Stimulated activated naive CD8-positive, alpha-beta T cell treated with anti-CD3 and anti-CD28 coated beads, Interleukin-15, Interleukin-2, amounts not matched to agents 100 ng/mL and 50 ng/mL, for 24 hours (primary cell): ENCODE measurements around the gene ANO6.
"Not testable (repeated sequence)": the region's sequence is repeated elsewhere in the genome, so short reads cannot be mapped to it uniquely, and the experiment has no call there.

Experiments used
- H3K27ac Mint-ChIP-seq: one replicate; pipeline ENCODE4 v1.8.0; 2021; ENCODE audit warnings: mild to moderate bottlenecking, mixed read lengths
- H3K27me3 Mint-ChIP-seq: one replicate; pipeline ENCODE4 v1.8.0; 2021; ENCODE audit warnings: mixed read lengths
- H3K36me3 Mint-ChIP-seq: one replicate; pipeline ENCODE4 v1.8.0; 2021; ENCODE audit warnings: low read depth, mixed read lengths
- H3K4me1 Mint-ChIP-seq: one replicate; pipeline ENCODE4 v1.8.0; 2021; ENCODE audit warnings: low read depth, mixed read lengths
- H3K4me3 Mint-ChIP-seq: one replicate; pipeline ENCODE4 v1.8.0; 2021; ENCODE audit warnings: mild to moderate bottlenecking, mixed read lengths
- H3K9me3 Mint-ChIP-seq: one replicate; pipeline ENCODE4 v1.8.0; 2021; ENCODE audit warnings: mixed read lengths

The ANO6 gene

GRCh38 chr12:45244561-45245343, 28.9 kb downstream of the ANO6 start:
- Mint-ChIP-seq H3K36me3 (peaks cover 27% of the 10 kb centered on the region), H3K4me1 (peaks cover 29% of the 10 kb centered on the region), H3K4me3 (no peak overlapping the region), H3K27me3 (no peaks in the 10 kb centered on the region), H3K9me3 (no peaks in the 10 kb centered on the region), H3K27ac (no peak overlapping the region)

DNA sequence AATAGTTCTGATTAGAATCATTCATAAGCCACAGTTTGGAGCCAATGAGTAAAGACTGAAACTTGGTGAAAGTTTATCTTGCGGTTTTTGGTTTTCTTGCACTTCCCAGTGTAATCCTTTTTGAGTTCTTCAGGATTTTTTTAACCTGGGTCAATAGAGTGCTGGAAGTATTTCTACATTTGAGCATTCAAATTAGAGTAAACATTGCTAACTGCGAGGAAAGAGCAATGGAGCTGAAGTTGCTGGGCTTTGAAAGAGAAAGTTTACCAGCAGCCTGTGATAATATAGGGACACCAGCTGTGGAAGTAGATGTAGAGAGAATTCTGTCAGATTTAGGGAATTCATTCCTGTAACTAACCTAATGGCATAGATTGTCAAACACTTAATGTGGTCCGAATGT, 30.3 kb downstream of the ANO6 start:
- H3K27me3 Mint-ChIP-seq, result no peaks in the 10 kb centered on the region
- peaks cover 18% of the 10 kb centered on the region for H3K4me1 Mint-ChIP-seq
- no peaks in the 10 kb centered on the region for H3K9me3 Mint-ChIP-seq
- peaks cover 23% of the 10 kb centered on the region for H3K36me3 Mint-ChIP-seq
- H3K4me3 Mint-ChIP-seq, result no peak overlapping the region
- H3K27ac Mint-ChIP-seq, result no peak overlapping the region

DNA sequence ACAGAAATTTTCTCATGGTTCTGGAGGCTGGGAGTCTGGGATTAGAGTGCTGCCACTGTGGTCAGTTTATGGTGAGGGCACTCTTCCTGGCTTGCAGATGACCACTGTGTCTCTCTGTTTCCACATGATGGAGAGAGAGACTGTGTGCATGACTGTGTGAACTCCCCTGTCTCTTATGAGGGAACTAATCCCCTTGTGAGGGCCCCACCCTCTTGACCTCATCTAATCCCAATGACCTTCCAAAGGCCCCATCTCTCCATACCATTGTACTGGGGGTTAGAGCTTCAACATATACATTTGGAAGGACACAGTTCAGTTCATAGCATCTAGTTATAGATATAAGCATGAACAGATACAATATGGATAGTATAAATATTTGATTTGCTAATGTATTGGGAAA, 31.7 kb downstream of the ANO6 start:
- no peaks in the 10 kb centered on the region for H3K9me3 Mint-ChIP-seq
- peaks cover 16% of the 10 kb centered on the region for H3K36me3 Mint-ChIP-seq
- H3K4me3 Mint-ChIP-seq, result no peak overlapping the region
- H3K4me1 Mint-ChIP-seq, result peaks cover 17% of the 10 kb centered on the region
- no peak overlapping the region for H3K27ac Mint-ChIP-seq
- H3K27me3 Mint-ChIP-seq, result no peaks in the 10 kb centered on the region

DNA sequence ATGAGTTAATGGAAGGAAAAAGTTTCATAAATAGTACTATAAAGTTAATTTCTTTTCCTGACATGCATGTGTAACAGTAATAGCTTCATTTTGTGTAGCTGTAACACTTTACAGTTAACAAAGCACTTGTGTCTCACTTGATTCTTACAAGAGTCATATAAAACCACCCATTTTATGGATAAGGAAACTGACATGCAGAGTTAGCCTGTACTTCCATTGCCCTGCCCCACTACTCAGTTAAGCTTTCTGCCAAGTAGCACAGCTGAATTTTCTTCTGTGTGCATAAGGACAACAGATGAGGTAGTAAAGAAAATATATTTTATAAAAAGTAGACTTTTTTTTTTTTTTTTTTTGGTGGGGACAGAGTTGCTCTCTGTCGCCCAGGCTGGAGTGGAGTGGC, 32.2 kb downstream of the ANO6 start:
- no peak overlapping the region for H3K4me3 Mint-ChIP-seq
- no peak overlapping the region for H3K27ac Mint-ChIP-seq
- H3K4me1 Mint-ChIP-seq, result peaks cover 17% of the 10 kb centered on the region
- peaks cover 16% of the 10 kb centered on the region for H3K36me3 Mint-ChIP-seq
- no peaks in the 10 kb centered on the region for H3K27me3 Mint-ChIP-seq
- H3K9me3 Mint-ChIP-seq, result no peaks in the 10 kb centered on the region

DNA sequence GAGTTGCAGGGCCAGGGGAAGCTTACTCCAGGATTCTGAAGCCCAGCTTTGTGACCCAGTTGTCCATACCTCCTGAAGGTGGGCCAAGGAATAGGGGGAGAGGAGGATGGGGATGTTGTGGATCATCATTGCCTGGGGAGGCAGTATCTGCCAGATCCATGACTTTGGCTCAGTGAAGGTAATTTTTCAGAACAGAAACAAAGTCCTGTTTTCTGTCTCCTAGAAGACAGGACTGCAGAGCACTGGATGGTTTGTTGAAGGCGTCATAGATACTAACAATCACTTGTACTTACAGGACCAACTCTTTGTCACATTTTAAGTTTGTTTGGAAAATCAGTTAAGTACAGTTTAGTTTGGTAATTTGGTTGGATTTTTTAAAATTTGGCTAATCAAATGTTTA, 38.4 kb downstream of the ANO6 start:
- peaks cover 8% of the 10 kb centered on the region for H3K36me3 Mint-ChIP-seq
- H3K9me3 Mint-ChIP-seq, result no peaks in the 10 kb centered on the region
- no peak overlapping the region for H3K27ac Mint-ChIP-seq

GRCh38 chr12:45256721-45257120, 40.8 kb downstream of the ANO6 start:
- Mint-ChIP-seq H3K4me3 (no peak overlapping the region), H3K4me1 (peaks cover 21% of the 10 kb centered on the region), H3K27ac (no peak overlapping the region), H3K9me3 (no peaks in the 10 kb centered on the region), H3K27me3 (no peaks in the 10 kb centered on the region), H3K36me3 (peaks cover 4% of the 10 kb centered on the region)

More for the DNA sequence above, 38.4 kb downstream of the ANO6 start:
- Mint-ChIP-seq H3K4me3 (no peak overlapping the region), H3K27me3 (no peaks in the 10 kb centered on the region), H3K4me1 (peaks cover 21% of the 10 kb centered on the region)

DNA sequence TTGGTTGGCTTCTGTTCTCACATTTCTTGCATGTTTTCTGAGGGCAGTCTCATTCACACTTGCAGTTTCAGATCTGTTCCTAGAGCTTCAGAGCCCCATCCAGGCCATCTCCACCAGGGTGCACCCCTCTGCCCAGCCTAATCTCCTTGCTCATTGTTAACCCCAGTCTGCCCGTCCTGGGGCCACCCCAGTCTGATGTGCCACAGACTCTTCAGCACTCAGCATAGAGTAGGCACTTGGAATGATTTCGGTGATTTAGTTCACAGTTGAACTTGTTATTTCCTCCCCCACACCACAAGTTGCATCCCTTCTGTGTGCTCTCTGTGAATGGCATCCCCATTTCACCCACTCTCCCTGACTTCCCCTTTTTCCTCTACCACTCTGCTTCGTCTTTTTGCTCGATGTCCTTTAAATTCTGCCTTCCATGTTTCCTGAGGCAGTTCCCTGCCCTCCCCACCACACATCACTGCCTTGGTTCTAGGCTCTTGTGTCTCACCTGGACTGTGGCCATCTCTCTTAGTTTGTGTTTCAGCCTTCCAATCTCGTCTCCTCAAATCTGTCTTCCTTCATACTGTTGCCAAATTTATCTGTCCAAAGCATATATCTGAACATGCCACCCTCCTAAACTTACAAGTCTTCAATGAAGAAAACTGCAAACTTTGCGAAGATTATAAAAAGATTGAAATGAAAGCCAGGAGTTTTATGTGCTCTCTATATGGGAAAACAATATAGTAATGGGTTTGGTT, 41.5 kb downstream of the ANO6 start:
- no peak overlapping the region for H3K27ac Mint-ChIP-seq

GRCh38 chr12:45259675-45260074, 43.8 kb downstream of the ANO6 start:
- Mint-ChIP-seq H3K4me1 (peaks cover 18% of the 10 kb centered on the region), H3K36me3 (peaks cover 7% of the 10 kb centered on the region), H3K27ac (no peak overlapping the region), H3K27me3 (no peaks in the 10 kb centered on the region), H3K9me3 (no peaks in the 10 kb centered on the region), H3K4me3 (no peak overlapping the region)

More for the DNA sequence above, 41.5 kb downstream of the ANO6 start:
- H3K4me3 Mint-ChIP-seq, result no peak overlapping the region
- H3K36me3 Mint-ChIP-seq, result peaks cover 4% of the 10 kb centered on the region
- no peaks in the 10 kb centered on the region for H3K9me3 Mint-ChIP-seq
- no peaks in the 10 kb centered on the region for H3K27me3 Mint-ChIP-seq
- peaks cover 21% of the 10 kb centered on the region for H3K4me1 Mint-ChIP-seq

- H3K9me3 Mint-ChIP-seq, result no peaks in the 10 kb centered on the region
- no peak overlapping the region for H3K27ac Mint-ChIP-seq
- peaks cover 18% of the 10 kb centered on the region for H3K4me1 Mint-ChIP-seq
- peaks cover 7% of the 10 kb centered on the region for H3K36me3 Mint-ChIP-seq
- H3K27me3 Mint-ChIP-seq, result no peaks in the 10 kb centered on the region
- no peak overlapping the region for H3K4me3 Mint-ChIP-seq
Measured at GRCh38 chr12:45260104-45260815, 44.4 kb downstream of the ANO6 start.

- H3K36me3 Mint-ChIP-seq, result peaks cover 7% of the 10 kb centered on the region
- peaks cover 17% of the 10 kb centered on the region for H3K4me1 Mint-ChIP-seq
- no peaks in the 10 kb centered on the region for H3K27me3 Mint-ChIP-seq
- no peak overlapping the region for H3K27ac Mint-ChIP-seq
- no peaks in the 10 kb centered on the region for H3K9me3 Mint-ChIP-seq
- no peak overlapping the region for H3K4me3 Mint-ChIP-seq
Measured at GRCh38 chr12:45260854-45261253, 45.0 kb downstream of the ANO6 start.

DNA sequence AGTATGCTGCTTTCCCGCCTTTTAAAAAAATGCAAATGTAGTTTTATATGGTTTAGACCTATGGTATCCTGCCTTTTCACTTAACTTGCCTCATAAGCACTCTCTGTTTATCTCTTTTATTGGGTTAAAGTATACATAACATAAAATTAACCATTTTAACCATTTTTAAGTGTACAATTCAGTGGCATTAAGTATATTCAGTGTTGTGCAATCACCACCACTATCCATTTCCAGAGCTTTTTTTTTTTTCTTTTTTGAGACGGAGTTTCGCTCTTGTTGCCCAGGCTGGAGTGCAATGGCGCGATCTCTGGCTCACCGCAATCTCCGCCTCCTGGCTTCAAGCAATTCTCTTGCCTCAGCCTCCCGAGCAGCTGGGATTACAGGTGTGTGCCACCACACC, 46.3 kb downstream of the ANO6 start:
- H3K9me3 Mint-ChIP-seq, H3K27ac Mint-ChIP-seq, H3K36me3 Mint-ChIP-seq, H3K4me3 Mint-ChIP-seq, H3K4me1 Mint-ChIP-seq, H3K27me3 Mint-ChIP-seq: not testable (repeated sequence)

DNA sequence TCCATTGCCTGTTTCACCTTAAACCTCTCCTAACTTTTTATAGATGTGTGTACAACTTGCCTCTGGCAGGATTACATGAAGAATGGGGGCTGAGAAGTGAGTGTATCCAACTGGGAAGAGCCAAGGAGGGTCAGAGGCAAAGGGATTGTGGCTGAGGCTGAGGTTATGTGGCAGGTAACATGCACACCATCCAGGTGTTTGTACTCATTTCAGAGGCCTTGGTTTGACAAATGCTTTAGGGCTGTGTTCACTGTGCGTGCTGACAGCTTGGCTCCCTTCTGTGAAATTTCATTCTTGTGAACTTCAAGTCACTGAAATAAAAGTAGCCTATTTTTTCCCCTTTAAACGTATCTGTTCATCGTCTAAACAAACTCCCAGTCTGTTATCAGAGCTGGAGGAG, 47.7 kb downstream of the ANO6 start:
- H3K4me1 Mint-ChIP-seq, result peaks cover 2% of the 10 kb centered on the region
- H3K4me3 Mint-ChIP-seq, result no peak overlapping the region
- no peak overlapping the region for H3K27ac Mint-ChIP-seq
- H3K9me3 Mint-ChIP-seq, result no peaks in the 10 kb centered on the region
- H3K27me3 Mint-ChIP-seq, result no peaks in the 10 kb centered on the region
- peaks cover 7% of the 10 kb centered on the region for H3K36me3 Mint-ChIP-seq

- peaks cover 7% of the 10 kb centered on the region for H3K4me1 Mint-ChIP-seq
- H3K27me3 Mint-ChIP-seq, result no peaks in the 10 kb centered on the region
- peaks cover 3% of the 10 kb centered on the region for H3K36me3 Mint-ChIP-seq
- H3K9me3 Mint-ChIP-seq, result no peaks in the 10 kb centered on the region
- no peak overlapping the region for H3K4me3 Mint-ChIP-seq
- H3K27ac Mint-ChIP-seq, result no peak overlapping the region
Measured at GRCh38 chr12:45268672-45269411, 52.9 kb downstream of the ANO6 start.

DNA sequence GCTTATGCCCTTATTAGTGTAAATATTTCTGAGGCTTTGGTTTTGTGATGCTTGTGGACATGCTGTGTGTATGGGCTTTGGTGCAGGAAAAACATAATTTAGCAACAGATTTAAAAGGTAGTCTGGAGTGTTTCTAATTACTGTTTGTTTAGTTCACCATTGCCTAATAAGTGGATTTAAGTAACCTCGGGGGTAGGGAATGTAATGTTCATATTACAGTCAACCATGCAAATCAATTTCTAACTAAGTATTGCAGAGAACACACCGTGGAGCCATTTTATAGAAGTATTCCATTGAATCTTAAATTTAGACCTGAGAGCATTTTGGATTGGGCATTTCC, 53.5 kb downstream of the ANO6 start:
- Mint-ChIP-seq H3K9me3 (no peaks in the 10 kb centered on the region), H3K4me1 (peaks cover 7% of the 10 kb centered on the region), H3K27me3 (no peaks in the 10 kb centered on the region), H3K4me3 (no peak overlapping the region), H3K27ac (no peak overlapping the region), H3K36me3 (no peaks in the 10 kb centered on the region)

GRCh38 chr12:45270951-45271350, 55.1 kb downstream of the ANO6 start:
- H3K27ac Mint-ChIP-seq, result no peak overlapping the region
- H3K4me1 Mint-ChIP-seq, result peaks cover 7% of the 10 kb centered on the region
- no peaks in the 10 kb centered on the region for H3K36me3 Mint-ChIP-seq
- no peak overlapping the region for H3K4me3 Mint-ChIP-seq
- H3K9me3 Mint-ChIP-seq, result no peaks in the 10 kb centered on the region
- no peaks in the 10 kb centered on the region for H3K27me3 Mint-ChIP-seq
